Measurements from ENCODE around the gene PSMA2.

PSMA2 gene

GRCh38 chr7:42940985-42941847 is 9.2 kb upstream of the PSMA2 start:
- ATAC-seq (peak; percentile 41), DNase-seq (peak; percentile 82)

GRCh38 chr7:42939457-42940240 is 7.7 kb upstream of the PSMA2 start:
- DNase-seq (no peak), ATAC-seq (peak; percentile 68)

DNA sequence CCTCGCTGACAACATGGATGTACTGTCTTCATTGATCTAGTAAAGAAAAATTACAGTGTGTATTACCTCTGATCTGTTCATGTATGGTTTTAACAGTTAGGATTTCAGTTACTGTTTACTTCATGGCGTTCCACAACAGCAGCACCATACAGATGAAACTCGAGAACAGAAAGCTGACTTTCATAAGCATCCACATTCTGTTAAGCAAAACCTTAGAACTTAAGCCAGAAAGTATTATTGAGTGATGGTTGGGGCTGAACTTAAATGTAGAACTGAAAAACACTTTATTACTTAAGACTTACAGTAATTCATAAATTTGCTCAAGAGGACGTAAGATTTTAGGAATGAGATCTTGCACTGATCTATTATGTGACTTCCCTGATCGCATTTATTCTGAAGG is 3.9 kb upstream of the PSMA2 start:
- ATAC-seq, result no peak
- DNase-seq, result no peak

GRCh38 chr7:42934291-42934690 is 2.3 kb upstream of the PSMA2 start:
- ATAC-seq, result no peak
- DNase-seq, result no peak

DNA sequence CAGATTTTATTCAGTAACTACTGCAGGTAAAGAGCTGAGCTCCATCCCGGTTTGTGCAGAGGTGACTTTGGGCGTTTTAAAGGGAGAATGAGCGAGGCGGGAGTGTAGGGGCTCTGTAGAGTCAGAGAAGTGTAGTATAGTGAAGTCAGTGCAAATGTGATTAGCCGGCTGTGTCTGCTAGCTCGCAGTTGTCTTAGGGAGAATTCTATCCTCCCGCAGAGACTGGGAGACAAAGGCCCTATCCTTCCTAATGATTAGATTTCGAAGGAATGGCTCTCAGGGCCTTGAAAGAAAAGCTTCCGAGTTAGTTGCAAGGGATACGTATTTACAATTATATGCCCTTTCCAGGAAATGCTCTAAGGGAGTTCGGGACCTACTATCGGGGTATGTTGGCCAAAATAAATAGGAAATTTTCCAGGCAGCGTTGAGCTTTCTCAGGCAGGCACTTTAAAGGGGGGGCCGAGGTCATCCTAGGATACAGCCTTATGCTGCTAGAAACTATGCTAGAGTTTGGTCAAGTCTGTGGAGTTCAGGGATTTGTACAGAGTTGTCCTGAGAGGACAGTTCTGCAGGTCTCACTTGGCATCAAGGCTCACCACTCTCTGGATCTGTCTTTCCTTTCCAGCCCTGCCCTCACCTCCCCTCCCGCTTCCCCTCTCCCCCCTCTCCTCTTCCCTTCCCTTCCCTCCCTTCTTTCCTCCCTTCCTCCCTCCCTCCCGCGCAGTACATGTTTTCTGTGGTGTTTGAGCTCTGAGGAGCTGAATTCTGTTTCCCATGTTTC is 1.0 kb upstream of the PSMA2 start:
- ATAC-seq (no peak), DNase-seq (no peak)

DNA sequence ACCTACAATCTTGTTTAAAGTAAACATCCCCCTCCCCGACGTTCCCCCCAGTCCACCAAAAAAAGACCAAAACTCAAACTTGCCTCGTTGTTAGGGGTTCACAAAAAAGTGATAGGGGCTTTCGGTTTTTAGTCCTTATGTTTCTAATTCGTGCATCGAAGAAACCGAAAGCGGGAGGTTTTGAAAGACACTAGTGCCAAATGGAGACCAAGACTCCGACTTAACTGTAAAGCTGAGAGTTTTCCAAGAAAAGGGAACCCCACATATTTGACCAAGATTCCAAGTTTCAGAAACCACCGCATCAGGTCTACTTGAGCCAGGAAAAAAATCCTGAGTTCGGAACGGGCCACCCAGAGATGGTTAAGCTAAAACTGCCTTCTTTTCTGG is 534 bp downstream of the PSMA2 start:
- DNase-seq, result peak; percentile 13
- ATAC-seq, result no peak

DNA sequence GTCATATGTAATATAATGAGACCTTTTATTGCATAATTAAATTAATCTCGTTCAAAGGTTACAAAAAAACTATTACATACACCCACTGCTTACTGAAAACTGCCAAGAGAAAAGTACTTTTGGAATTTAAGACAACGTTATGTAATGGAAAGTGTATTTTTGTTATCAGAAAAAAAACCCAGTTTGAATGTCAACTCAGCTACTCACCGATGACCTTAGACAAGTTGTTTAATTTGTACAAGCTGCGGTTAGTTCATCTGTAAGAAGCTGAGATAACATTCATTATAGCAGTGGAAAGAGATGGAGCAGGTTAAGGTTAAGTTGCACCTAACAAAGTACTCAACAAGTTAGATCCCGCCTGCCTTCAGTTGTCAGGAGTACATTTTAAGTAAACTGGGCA is 1.1 kb downstream of the PSMA2 start:
- ATAC-seq (peak; percentile 19), DNase-seq (no peak)

DNA sequence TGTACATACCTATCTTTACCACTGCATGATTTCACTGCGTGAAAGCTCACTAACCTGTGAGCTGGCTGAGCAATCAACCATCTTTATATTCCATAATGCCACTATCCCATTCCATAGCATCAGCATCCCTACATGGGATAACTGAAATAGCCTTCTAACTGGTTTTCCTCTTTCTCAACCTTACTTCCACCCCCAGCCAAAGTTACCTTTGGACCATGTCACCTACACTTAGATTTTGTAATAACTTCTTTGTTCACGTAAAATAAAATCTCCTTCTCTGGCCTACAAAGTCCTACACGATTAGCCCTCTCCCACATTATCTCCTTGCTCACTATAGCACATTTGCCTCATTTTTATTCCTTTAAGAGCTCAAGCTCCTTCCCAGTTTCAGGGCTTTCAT is 2.5 kb downstream of the PSMA2 start:
- ATAC-seq, result no peak
- DNase-seq, result no peak

DNA sequence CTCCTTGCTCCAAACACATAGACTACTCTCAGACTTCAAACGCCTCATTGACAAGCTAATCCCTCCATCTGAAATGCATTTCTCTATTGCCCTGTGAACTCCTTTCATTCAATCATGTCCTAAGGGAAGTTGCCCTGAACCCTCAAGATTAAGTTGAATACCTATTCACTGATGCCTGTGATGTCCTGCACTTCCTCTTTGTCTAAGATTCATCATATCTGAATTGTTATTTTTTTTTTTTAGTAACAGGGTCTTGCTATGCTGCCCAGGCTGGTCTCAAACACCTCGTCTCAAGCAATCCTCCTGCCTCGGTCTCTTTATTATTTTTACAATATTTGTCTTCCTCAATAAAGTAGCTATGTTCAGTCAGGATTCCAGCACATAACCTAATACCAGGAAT is 3.2 kb downstream of the PSMA2 start:
- ATAC-seq, result no peak
- DNase-seq, result no peak

- no peak for DNase-seq
- ATAC-seq, result no peak
Measured at GRCh38 chr7:42926204-42926603, 5.8 kb downstream of the PSMA2 start.

DNA sequence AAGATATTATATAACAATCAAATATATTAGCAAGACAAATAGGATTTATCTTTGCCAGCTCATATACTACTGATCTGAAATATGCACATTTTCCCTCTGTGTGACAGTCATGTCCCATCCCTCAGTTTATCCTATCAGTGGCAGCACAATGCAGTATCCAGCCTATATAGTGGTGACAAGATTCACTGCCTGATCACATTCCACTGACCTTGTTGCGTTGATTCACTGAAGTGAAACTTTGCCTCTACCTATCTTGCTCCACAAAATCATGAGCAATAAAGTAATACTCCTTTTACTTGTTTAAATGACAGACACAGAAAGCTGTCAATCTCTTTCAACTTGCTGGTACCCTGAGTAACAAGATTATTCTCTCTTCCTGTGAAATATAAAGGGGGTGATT is 6.3 kb downstream of the PSMA2 start:
- no peak for DNase-seq
- ATAC-seq, result peak; percentile 32

DNA sequence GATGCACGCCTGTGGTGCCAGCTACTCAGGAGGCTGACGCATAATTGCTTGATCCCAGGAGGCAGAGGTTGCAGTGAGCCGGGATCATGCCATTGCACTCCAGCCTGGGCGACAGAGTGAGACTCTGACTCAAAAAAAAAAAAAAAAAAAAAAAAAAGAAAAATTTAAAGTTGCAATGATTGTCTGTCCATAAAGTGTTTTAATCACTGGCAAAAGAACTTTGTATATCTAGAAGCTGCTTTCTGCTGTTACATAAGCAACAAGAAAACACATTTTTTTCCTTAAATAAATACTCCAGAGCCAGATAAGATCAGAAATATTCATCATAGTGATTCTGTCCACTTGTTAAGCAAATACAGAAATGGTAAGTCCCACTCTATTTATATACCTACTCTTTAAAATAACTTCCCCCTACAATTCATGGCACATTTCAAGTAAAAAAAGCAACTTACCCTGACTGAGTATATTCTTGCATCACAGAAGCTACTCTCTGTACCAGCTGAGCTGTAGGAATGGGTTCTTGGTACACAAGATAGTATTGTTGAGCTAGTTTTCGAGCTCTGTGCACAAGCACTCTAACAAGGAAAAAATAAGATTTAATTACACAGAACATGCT is 7.6 kb downstream of the PSMA2 start:
- no peak for ATAC-seq
- DNase-seq, result no peak

- ATAC-seq (no peak), DNase-seq (no peak)
Measured at GRCh38 chr7:42922017-42922753, 9.8 kb downstream of the PSMA2 start.

- ATAC-seq, result no peak
- no peak for DNase-seq
Measured at GRCh38 chr7:42915356-42915755, 16.6 kb downstream of the PSMA2 start.

GRCh38 chr7:42914421-42915045 is 17.4 kb downstream of the PSMA2 start:
- ATAC-seq (no peak), DNase-seq (no peak)

DNA sequence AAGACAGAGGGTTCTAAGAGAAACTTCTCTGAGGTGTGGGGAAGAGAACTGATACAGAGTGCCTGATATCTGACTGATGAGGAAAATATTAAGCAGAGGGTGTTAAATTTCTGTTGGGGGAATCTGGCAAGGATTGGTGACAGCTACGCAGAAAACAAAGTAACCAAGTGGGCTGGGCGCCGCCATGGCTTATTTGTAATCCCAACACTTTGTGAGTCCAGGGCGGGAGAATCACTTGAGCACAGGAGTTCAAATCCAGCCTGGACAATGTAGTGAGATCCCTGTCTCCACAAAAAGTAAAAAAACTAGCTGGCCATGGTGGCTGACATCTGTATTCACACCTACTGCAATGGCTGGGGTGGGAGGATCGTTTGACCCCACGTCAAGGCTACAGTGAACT is 18.0 kb downstream of the PSMA2 start:
- no peak for DNase-seq
- no peak for ATAC-seq

DNA sequence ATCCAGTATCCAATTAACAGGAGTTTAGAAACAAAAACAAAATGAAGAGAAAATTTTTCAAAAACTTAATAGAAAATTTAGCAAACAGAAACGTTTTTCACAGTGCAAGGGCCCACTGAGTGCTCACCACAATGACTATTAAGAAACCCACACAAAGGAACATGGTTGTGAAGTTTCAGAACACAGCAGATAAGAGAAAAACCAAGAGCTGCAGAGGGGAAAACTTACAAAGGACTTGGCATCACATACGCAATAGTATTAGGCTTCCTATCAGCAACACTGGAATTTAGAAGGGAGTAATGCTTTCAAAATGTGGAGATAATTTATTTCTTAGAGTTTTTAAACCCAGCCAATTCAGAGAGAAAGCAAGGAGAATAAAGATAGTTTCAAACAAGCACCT is 18.4 kb downstream of the PSMA2 start:
- peak; percentile 45 for ATAC-seq
- DNase-seq, result no peak

DNA sequence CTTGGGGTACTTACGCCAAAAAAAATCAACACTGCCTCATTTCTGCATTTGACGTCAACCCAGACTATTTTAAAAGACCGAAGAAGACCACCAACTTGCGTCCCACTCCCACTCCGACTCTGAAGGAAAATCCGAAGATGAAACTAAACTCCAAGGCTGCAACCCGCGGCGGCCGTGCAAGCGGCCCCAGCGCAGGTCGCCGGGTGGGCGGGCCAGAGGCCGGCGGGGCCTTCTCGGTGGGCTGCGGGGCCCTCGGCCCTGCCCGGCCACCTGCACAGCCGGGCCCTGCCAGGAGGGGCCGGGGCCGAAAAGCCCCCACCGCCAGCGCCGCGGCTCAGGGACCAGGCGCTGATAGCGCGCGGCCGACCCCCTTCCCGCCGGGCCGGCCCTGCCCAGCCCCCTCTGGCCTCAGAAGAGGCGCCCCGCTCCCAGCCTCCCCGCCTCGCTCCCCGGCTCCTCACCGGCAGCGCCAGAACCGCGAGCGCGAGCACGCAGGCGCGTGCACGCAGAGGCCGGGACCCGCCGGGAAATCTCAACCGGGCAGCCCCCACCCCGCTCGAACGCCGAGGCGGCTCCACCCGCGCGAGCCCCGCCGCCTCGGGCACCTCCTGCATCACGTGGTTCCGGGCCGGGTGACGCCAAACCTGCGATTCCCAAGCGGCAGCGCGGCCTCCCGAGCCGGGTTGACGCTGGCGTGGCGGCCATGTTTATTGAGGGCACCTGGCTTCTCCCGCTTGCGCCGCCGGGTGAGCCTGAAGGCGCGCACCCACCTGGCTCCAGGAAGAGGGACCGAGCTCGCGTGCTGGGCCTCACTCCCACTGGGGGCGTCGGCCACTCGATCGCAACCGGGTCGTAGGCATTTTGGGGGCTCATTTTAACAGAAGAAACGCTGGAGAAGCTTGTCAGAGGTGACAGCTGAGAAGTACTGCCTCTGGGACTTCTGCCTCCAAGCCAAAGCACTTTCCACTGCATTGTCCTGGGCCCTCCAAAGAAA is 20.2 kb downstream of the PSMA2 start, which contains the start of gene C7orf25:
C7orf25 (minus strand) TSS at position 617 of the 994 bp plus-strand sequence. CDS start 1,170 bp downstream, outside the sequence.
- ATAC-seq (peak; percentile 93), DNase-seq (peak; percentile 95)

- no peak for ATAC-seq
Measured at GRCh38 chr7:42910306-42910705, 21.7 kb downstream of the PSMA2 start.

GRCh38 chr7:42907316-42907715 is 24.7 kb downstream of the PSMA2 start:
- ATAC-seq (no peak), DNase-seq (no peak)

More at GRCh38 chr7:42910306-42910705, 21.7 kb downstream of the PSMA2 start:
- no peak for DNase-seq

All from stimulated activated naive CD8-positive, alpha-beta T cell treated with anti-CD3 and anti-CD28 coated beads, Interleukin-15, Interleukin-2, amounts not matched to agents 100 U/mL and 50 U/mL, for 24 hours (primary cell).